ENCODE measurements around the gene SOX9. TPM values are rescaled to one million over a fixed set of nuclear protein-coding genes. Genes with fewer than 3 reads are reported as not detected.
A peak's percentile ranks its signal among the peaks of the same experiment; 100 is the strongest.

Gene SOX9
- total and polyA plus RNA-seq, 4 donors: 0.42 to 1.7 (median 0.99) TPM

DNA sequence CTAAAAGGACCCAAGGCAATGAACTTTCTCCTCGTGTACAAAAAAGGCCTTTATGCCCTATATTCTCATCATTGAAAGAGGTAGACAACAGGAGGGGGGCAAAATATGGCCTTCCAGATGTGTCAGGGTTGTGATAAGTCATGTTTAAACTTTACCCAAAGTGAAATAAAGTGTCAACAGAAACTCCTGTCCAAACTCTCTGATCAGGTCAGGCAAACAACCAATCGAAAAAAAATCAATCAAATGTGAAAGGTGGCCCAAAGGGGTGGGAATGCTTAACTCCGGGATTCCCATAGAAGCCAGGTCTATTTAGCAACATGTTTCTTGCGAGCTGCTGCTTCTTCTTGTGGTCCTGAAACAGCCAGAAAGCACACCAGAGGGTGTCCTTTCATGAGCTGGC is 49.5 kb upstream of the SOX9 start:
- peaks cover 2 to 10% (median 6%) of the 10 kb centered on the region in 4 donors for H3K4me1 ChIP-seq (ENCODE audit: control insufficient read depth in 4 of 4, insufficient read depth in 4 of 4, low read length in 3 of 4)
- no peak overlapping the region for H3K27ac ChIP-seq (ENCODE audit: low read depth in 1 of 2, low read length in 2 of 2)
- no peaks in the 10 kb centered on the region for H3K36me3 ChIP-seq (ENCODE audit: control insufficient read depth in 4 of 4, insufficient read depth in 3 of 4, low read depth in 1 of 4, low read length in 3 of 4)
- TF ChIP-seq EGR1 (IDR thresholded peaks at IDR 0.05; ENCODE audit: low read depth in 2 of 2) (no peak), RXRA (IDR thresholded peaks at IDR 0.05) (peak in 1 of 2 donors; percentile 8), MAX (IDR thresholded peaks at IDR 0.05) (no peak), SP1 (IDR thresholded peaks at IDR 0.05) (no peak), HNF4G (IDR thresholded peaks at IDR 0.05) (no peak)
- H3K9ac ChIP-seq (ENCODE audit: low read depth in 1 of 2, low read length in 2 of 2): no peak overlapping the region
- WGBS: 31% methylated on average over 4 of the region's 4 CpGs
- H3K27me3 ChIP-seq (ENCODE audit: control insufficient read depth in 4 of 4, insufficient read depth in 4 of 4, low read length in 3 of 4): peaks cover 0 to 4% (median 0%) of the 10 kb centered on the region in 4 donors
- no peak for DNase-seq (ENCODE audit: low spot score)
- no peak overlapping the region for H3K4me3 ChIP-seq (ENCODE audit: low read depth in 1 of 3, low read length in 3 of 3)
- no peaks in the 10 kb centered on the region for H3K9me3 ChIP-seq (ENCODE audit: control insufficient read depth in 4 of 4, low read length in 3 of 4)

- TF ChIP-seq SP1 (IDR thresholded peaks at IDR 0.05) (peak; percentile 32), ATF3 (IDR thresholded peaks at IDR 0.05) (no peak), MAX (IDR thresholded peaks at IDR 0.05) (peak; percentile 69), FOXA1 (IDR thresholded peaks at IDR 0.05) (no peak), HNF4G (IDR thresholded peaks at IDR 0.05) (no peak), TAF1 (conservative IDR thresholded peaks at IDR 0.05) (no peak), ZBTB33 (IDR thresholded peaks at IDR 0.05) (no peak), HNF4A (conservative IDR thresholded peaks at IDR 0.05) (peak; percentile 19 to 67), CTCF (IDR thresholded peaks at IDR 0.05; ENCODE audit: low read depth, low read length, missing input control) (no peak), YY1 (IDR thresholded peaks at IDR 0.05) (peak; percentile 39), JUND (IDR thresholded peaks at IDR 0.05) (peak in 1 of 2 donors; percentile 39), GABPA (IDR thresholded peaks at IDR 0.05 in 1 of 2, conservative IDR thresholded peaks at IDR 0.05 in 1 of 2) (no peak), EGR1 (IDR thresholded peaks at IDR 0.05; ENCODE audit: low read depth in 2 of 2) (peak in 1 of 2 donors; percentile 61), RXRA (IDR thresholded peaks at IDR 0.05) (peak; percentile 51 to 87), FOXA2 (IDR thresholded peaks at IDR 0.05) (no peak), RAD21 (IDR thresholded peaks at IDR 0.05) (no peak), NR2F2 (IDR thresholded peaks at IDR 0.05) (peak; percentile 63)
- TF ChIP-seq, protein P1, sequence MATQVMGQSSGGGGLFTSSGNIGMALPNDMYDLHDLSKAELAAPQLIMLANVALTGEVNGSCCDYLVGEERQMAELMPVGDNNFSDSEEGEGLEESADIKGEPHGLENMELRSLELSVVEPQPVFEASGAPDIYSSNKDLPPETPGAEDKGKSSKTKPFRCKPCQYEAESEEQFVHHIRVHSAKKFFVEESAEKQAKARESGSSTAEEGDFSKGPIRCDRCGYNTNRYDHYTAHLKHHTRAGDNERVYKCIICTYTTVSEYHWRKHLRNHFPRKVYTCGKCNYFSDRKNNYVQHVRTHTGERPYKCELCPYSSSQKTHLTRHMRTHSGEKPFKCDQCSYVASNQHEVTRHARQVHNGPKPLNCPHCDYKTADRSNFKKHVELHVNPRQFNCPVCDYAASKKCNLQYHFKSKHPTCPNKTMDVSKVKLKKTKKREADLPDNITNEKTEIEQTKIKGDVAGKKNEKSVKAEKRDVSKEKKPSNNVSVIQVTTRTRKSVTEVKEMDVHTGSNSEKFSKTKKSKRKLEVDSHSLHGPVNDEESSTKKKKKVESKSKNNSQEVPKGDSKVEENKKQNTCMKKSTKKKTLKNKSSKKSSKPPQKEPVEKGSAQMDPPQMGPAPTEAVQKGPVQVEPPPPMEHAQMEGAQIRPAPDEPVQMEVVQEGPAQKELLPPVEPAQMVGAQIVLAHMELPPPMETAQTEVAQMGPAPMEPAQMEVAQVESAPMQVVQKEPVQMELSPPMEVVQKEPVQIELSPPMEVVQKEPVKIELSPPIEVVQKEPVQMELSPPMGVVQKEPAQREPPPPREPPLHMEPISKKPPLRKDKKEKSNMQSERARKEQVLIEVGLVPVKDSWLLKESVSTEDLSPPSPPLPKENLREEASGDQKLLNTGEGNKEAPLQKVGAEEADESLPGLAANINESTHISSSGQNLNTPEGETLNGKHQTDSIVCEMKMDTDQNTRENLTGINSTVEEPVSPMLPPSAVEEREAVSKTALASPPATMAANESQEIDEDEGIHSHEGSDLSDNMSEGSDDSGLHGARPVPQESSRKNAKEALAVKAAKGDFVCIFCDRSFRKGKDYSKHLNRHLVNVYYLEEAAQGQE (IDR thresholded peaks at IDR 0.05): no peak
- 41% methylated on average over 7 of the region's 7 CpGs for WGBS
- no peak overlapping the region for H3K9ac ChIP-seq (ENCODE audit: low read depth in 1 of 2, low read length in 2 of 2)
Observed at GRCh38 chr17:72075995-72076677, 44.7 kb upstream of the SOX9 start.

More at GRCh38 chr17:72075995-72076677, 44.7 kb upstream of the SOX9 start:
- Histone ChIP-seq H3K4me3 (ENCODE audit: low read depth in 1 of 3, low read length in 3 of 3) (no peak overlapping the region), H3K9me3 (ENCODE audit: control insufficient read depth in 4 of 4, low read length in 3 of 4) (no peaks in the 10 kb centered on the region), H3K4me1 (ENCODE audit: control insufficient read depth in 4 of 4, insufficient read depth in 4 of 4, low read length in 3 of 4) (peaks cover 9 to 17% (median 12%) of the 10 kb centered on the region in 4 donors), H3K27me3 (ENCODE audit: control insufficient read depth in 4 of 4, insufficient read depth in 4 of 4, low read length in 3 of 4) (peaks cover 0 to 4% (median 0%) of the 10 kb centered on the region in 4 donors), H3K36me3 (ENCODE audit: control insufficient read depth in 4 of 4, insufficient read depth in 3 of 4, low read depth in 1 of 4, low read length in 3 of 4) (no peaks in the 10 kb centered on the region), H3K27ac (ENCODE audit: low read depth in 1 of 2, low read length in 2 of 2) (no peak overlapping the region)
- no peak for DNase-seq (ENCODE audit: low spot score)
